GM12878 (cell line): ENCODE data around the gene SPINK4.

ENCODE experiments used
- ATF7 ChIP-seq: fragments of 450-650 bp; IDR thresholded peaks from 2 replicates; pipeline ENCODE4 v1.6.1; 2016; ENCODE audit warnings: low read depth, mild to moderate bottlenecking
- BRCA1 ChIP-seq: IDR thresholded peaks from 2 replicates; pipeline ENCODE4 v1.6.1; 2011; ENCODE audit warnings: low read depth, low read length, improper control_type of control experiment
- EZH2 ChIP-seq: IDR thresholded peaks from 2 replicates; pipeline ENCODE4 v1.6.1; 2012; ENCODE audit warnings: low read depth, mild to moderate bottlenecking, control low read depth, inconsistent platforms, low read length, borderline replicate concordance; ENCODE audit not compliant: control insufficient read depth
- NFYA ChIP-seq: IDR thresholded peaks from 2 replicates; pipeline ENCODE4 v1.6.1; 2011; ENCODE audit warnings: low read depth, mild to moderate bottlenecking, low read length, improper control_type of control experiment, borderline replicate concordance
- POLR2A ChIP-seq: IDR thresholded peaks from 2 replicates; pipeline ENCODE4 v1.6.1; 2011; ENCODE audit warnings: low read depth, mild to moderate bottlenecking, low read length
- POLR2AphosphoS5 ChIP-seq: IDR thresholded peaks from 2 replicates; pipeline ENCODE4 v1.6.1; 2011; ENCODE audit warnings: mild to moderate bottlenecking, low read length, inconsistent platforms
- RCOR1 ChIP-seq: conservative IDR thresholded peaks from 2 replicates; pipeline ENCODE4 v1.6.1; 2012; ENCODE audit warnings: low read depth, low read length, improper control_type of control experiment
- SIN3A ChIP-seq: IDR thresholded peaks from 2 replicates; pipeline ENCODE4 v1.6.1; 2012; ENCODE audit warnings: low read depth, low read length, improper control_type of control experiment
- SPI1 ChIP-seq: IDR thresholded peaks from 2 replicates; pipeline ENCODE4 v1.6.1; 2011; ENCODE audit warnings: low read depth, mild to moderate bottlenecking, low read length, moderate library complexity, borderline replicate concordance; ENCODE audit not compliant: insufficient read depth
- SREBF2 ChIP-seq: IDR thresholded peaks from 2 replicates; pipeline ENCODE4 v1.6.1; 2012; ENCODE audit warnings: mild to moderate bottlenecking, low read length
- USF2 ChIP-seq: IDR thresholded peaks from 2 replicates; pipeline ENCODE4 v1.6.1; 2011; ENCODE audit warnings: low read depth, low read length, improper control_type of control experiment, borderline replicate concordance
- ZBED1 ChIP-seq: IDR thresholded peaks from 2 replicates; pipeline ENCODE4 v1.6.1; 2016; ENCODE audit warnings: borderline replicate concordance

- TF ChIP-seq ZBED1 (no peak), BRCA1 (no peak), SIN3A (no peak), SPI1 (no peak), POLR2A (no peak), NFYA (no peak), POLR2AphosphoS5 (no peak), USF2 (no peak), RCOR1 (no peak), EZH2 (no peak), ATF7 (no peak), SREBF2 (no peak)
Measured at GRCh38 chr9:33291031-33291397, 51.0 kb downstream of the SPINK4 start.
